CD1c-positive myeloid dendritic cell (primary cell): Measurements from ENCODE around the gene CDCP1.

Experiments used
- DNase-seq: peaks from one replicate; pipeline ENCODE4 v3.0.0-alpha.2; 2016; ENCODE audit errors: extremely low spot score

CDCP1 gene

DNA sequence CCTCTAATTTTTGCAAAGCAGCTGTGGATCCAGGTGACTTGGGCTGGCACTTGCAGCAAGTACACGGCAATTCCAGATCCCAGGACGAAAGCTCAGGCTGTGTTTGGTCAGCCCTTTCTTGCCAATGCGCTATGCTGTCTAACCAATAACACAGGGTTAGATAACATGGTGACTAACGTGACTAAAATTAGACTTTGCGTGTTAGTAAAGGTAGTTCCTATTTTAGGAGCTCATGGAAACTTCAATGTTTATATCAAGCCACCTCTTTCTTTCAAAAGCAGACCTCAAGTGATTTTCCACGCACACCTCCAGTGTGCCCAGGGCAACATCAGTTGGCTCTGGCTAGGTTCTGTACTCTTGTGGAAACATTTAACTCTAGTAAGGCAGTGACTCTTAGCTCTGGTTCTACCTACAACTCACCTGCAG is 32.5 kb downstream of the CDCP1 start:
- peak; percentile 38 for DNase-seq

DNA sequence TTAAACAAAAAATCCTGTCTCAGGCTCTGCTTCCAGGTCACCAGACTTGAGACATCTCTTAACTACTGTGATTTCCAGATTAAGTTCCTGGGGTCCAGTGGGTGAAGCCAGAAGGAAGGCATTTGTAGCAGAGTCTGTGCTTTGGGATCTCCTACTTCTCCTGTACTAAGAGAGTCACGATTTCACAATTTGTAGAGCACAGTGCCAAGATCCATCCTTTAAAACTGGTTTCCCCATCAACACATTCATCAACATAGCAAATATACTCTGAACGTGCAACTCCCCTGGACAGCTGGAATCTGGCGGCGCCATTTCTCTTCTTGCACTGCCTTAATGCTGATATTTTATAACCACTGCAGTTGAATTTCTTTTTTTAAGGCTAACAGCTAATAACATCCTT is 33.2 kb downstream of the CDCP1 start:
- DNase-seq, result no peak

GRCh38 chr3:45110509-45110833 is 35.7 kb downstream of the CDCP1 start:
- DNase-seq, result no peak

- DNase-seq, result peak; percentile 77
These were observed 36.2 kb downstream of the CDCP1 start for GRCh38 chr3:45109771-45110508.

DNA sequence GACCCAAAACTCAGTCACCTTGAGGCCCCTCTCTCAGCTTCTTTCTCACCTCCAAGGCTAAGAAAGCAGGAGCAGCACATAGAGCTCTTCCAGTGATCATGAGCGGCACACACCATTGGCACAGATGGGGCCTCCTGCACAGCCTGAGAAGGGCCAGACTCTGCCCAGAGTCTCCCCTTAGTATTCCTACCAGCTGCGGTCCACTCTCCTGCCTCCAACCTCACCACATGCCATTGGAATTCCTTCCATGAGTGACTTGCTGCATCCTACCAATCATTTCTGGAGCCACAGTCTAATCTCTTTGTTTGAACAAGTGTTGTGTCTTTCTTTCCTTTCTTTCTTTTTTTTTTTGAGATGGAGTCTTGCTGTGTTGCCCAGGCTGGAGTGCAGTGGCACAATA is 39.3 kb downstream of the CDCP1 start:
- DNase-seq, result no peak

DNA sequence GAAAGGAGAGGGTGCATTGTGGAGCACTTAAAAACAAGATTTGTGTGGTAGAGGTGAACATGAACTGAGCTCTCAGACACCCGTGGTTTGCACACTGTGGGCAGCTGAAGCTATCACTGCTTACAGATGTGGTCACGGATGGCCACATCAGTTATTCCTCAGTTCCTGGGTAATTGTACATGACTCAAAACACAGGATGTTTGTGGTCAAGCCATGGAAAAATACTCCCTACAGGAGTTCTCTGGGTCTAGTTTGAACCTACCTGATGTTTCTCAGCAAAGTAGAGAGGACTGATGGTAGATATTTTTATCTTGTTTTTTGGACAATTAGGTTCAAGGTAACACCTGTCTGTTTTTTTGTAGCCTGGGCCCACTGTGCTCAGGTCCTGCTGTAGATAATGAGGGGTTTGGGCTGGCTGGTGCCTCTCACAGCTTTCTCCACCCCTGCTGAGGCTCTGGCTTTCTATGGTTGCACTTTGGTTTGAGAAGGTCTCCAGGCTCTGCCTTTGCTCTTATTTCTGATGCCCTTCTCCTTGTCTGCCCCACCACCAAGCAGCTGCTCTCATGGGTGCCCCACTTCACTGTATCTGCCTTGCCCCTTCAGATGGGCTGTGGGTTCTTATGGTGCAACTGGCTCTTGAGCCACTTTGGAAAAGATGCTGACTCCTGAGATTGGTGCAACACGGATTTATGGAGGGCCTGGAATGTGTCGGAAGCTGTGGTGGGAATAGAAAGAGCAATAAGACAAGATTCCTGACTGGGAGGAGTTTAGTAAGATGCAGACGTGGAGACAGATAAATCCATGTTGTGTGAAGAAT is 40.1 kb downstream of the CDCP1 start:
- peak; percentile 24 for DNase-seq

GRCh38 chr3:45104715-45105711 is 41.2 kb downstream of the CDCP1 start:
- no peak for DNase-seq

DNA sequence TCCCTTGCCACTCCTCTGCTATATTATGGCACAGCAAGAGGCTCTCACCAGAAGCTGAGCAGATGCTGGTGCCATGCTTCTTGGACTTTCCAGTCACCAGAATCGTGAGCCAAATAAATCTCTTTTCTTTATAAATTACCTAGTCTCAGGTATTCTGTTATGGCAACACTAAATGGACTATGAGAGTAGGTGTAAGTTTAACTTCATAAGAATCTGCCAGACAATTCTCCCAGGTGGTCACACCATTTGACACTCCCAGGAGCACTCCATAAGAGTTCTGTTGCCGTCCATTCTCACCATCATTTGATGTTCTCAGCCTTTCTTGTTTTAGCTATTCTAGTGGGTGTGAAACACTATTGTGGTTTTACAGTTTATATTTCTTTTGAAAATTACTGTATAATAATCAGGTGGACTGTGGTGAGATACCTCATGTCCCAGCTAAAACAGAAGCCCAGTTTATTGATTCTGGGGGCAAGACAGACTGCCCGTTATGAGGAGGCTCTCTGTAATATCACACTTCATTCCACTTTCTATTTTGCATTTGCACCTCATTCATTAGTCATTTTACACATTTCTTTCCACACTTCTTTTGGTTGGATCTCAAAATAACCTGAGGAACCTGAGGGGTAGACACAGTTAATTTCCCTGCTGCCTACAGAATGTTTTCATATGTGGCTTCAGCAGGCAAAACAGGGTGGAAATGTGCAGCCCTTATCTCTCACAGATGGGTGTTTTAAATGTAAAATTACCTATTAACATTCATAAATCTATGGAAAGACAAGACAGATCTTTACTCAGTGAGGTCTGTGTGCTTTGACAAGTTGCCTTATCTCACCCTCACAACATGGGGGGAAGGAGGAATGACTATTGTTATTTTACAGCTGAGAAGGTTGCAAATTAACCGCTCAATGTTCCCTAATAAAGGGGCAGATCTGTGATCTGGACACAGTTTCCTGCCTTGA is 42.1 kb downstream of the CDCP1 start:
- DNase-seq, result no peak

DNA sequence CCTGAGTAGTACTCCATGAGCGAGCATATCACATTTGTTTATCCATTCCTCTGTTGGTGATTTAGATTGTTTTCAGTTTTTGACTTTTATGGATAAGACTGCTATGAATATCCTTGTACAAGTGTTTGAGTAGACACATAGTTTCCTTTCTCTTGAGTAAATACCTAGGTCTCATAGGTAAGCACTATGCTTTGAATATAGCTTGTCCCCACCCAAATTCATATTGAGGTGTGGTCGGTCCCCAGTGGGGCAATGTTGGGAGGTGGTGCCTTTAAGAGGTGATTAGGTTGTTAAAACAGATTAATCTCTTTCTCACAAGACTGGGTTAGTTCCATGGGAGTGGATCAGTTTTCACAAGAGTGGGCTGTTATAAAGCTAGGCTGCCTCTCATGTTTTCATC is 42.8 kb downstream of the CDCP1 start:
- DNase-seq, result no peak

DNA sequence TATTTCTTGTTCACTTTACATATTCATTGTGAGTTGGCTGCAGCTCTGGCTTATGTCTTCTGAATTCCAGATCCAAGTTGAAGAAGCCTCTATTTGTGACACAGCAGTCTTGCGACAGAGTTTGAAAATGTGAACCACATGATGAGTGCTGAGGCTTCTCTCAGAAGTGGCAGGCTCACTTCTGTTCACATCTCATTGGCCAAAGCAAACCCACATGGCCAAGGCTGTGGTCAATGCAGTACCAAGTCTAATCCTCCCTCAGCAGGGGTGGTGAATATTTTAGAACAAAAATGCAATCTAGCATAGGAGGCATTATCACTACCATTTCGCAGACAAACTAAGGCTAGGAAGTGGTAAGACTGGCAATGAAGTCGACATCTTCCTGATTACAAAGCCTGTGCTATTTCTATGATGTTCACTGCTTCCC is 45.2 kb downstream of the CDCP1 start:
- DNase-seq, result peak; percentile 65

DNA sequence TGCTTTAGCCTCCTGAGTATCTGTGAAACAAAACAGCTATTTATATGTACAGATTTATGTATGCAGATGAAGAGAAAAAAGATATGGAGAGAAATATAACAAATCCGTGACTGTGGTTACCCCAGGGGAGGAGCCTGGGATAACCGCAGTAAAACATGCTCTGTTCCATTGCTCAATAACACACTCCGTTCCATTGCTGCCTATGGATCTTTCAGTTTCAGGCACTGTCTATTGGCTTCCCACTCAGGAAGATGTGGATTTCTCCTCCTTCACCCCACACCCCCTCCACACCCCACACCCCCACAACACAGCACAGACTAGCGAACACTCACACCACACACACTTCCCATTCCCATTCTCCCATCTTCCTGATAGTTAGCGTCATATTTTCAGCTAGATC is 47.9 kb downstream of the CDCP1 start:
- peak; percentile 16 for DNase-seq

- peak; percentile 17 for DNase-seq
These were observed 48.8 kb downstream of the CDCP1 start for GRCh38 chr3:45097296-45097883.

- no peak for DNase-seq
These were observed 50.2 kb downstream of the CDCP1 start for GRCh38 chr3:45095916-45096526.

- no peak for DNase-seq
These were observed 53.0 kb downstream of the CDCP1 start for GRCh38 chr3:45093176-45093575.

DNA sequence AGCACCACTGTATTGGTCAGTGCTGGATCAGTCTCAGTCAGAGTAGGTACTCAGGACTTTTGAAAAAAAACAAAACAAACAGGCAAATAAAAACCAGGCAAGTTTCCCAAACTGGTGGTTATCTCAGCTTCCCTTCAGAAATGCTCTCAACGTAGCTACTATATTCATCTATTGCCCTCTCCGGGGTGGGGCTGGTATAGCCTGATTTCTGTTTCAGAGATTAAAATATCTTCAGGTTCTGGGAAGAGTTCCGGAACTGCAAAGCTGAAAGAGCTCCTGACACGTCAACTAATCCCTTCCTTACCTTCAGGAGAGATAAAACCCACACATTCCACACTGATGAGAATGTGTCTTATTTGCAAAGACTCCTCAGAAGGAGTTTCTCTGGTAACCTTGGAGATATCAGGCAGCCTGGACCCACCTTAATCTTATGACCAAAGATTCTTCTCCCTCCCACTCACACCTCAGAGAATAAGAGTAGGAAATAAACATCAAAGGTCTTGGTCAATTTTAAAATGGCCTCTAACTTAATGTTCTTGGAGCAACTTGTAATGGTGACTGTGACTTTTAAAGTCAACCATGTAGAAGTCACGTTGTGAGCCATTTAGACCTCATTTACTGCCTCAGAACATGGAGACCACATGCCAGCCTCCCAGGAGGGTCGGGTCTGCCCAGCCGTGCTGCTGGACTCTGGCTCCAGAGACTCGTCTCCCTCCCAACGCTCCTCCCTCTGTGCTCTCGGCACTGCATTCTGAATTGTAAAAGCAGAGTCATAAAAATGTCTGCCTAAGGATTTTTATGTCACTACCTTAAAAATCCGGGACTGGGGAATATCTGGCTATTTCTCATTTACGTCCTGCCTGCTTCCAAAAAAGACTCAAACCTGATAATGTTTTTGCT is 53.8 kb downstream of the CDCP1 start:
- no peak for DNase-seq

DNA sequence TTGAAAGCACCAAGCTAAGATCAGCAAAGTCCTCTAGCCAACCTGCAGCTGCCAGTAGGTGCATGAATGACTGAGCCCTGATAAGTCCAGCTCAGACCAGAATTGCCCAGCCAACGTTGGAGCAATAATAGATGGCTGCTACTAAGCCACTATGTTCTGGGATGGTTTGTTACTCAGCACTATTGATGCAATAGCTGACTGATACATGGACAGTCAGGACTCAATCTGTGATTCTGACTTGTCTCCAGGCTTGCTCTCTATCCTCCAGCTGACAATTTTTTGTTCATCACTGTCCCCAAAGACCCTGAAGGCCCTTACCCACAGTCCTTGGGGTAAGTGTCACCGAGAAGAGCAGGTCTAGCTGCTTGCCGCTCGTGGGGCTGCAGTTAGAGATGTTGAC is 55.3 kb downstream of the CDCP1 start:
- DNase-seq, result no peak

- DNase-seq, result no peak
These were observed 57.4 kb downstream of the CDCP1 start for GRCh38 chr3:45088543-45089358.

- no peak for DNase-seq
These were observed 59.0 kb downstream of the CDCP1 start for GRCh38 chr3:45087155-45087554.
